ENCODE data around the gene PPM1M.

The PPM1M gene

DNA sequence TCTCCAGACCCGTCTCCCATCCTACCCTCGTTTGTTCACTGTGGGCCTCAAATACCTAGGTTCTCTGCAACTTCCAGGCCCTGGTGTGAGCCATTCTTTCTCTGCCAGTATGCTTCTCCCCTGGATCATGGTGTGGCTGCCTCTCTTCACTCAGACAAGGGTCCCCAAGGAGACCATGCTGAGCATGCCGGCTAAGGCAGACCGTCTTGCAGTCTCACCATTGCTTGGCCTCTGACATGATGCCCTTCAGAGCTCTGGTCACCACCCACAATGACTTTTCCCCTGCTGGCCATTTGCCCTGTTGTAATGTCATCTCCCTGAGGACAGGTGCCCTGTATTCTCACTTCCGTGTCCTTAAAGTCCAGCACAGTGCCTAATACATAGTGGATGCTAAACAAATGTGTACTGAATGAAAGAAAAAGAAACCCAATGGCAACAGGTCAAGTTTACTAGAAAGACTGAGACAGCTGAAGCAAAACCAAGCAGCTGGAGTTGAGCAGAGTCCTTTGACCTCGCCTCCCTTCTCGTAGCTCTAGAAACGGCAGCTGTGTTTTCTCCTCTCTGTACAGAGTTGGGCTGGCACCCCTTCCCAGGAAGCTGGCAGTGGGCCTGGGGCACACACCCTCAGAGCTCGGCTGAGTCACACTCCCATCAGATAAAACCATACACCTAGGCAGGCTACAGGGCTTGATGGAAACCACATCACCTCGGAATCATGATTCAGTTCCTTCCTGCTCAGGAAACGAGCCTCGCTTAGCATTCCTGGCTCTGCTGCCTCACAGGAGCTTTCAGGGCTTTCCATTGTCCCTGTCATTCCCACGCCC lies 28.8 kb upstream of the PPM1M start:
- no peak for DNase-seq

DNA sequence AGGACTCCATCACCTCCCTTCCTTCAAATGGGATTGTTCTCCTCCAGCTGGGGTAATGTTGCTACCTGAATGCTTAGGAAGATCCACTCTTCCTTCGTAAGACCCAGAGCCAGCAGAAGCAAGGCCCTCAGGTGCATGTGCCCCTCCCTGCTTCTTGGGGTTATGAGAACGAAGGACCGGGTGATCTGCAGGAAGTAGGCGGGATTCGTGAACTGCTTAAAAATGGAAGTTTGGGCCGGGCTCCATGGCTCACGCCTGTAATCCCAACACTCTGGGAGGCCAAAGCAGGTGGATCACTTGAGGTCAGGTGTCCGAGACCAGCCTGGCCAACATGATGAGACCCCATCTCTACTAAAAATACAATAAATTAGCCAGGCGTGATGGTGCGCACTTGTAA lies 28.2 kb upstream of the PPM1M start:
- no peak for DNase-seq

- DNase-seq, result no peak
Measured at GRCh38 chr3:52218026-52218425, 27.5 kb upstream of the PPM1M start.

DNA sequence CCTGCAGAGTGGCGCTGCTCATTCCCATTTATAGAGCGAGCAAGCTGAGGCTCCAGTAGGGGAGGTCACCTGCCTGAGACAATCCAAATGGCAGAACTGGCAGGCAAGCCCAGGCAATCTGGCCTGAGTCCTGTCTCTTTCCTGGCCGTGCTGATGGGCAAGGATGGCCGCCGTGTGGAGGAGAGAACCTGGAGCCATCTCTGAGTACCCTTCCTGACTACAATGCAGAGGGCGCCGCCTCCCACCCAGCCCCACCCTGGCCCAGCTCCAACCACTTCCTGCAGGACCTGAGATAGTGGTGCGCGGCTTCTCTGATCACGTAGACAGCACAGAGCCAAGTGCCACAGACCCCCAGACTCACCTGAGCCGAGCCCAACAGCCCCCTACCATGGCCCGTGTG lies 27.1 kb upstream of the PPM1M start:
- DNase-seq, result no peak

DNA sequence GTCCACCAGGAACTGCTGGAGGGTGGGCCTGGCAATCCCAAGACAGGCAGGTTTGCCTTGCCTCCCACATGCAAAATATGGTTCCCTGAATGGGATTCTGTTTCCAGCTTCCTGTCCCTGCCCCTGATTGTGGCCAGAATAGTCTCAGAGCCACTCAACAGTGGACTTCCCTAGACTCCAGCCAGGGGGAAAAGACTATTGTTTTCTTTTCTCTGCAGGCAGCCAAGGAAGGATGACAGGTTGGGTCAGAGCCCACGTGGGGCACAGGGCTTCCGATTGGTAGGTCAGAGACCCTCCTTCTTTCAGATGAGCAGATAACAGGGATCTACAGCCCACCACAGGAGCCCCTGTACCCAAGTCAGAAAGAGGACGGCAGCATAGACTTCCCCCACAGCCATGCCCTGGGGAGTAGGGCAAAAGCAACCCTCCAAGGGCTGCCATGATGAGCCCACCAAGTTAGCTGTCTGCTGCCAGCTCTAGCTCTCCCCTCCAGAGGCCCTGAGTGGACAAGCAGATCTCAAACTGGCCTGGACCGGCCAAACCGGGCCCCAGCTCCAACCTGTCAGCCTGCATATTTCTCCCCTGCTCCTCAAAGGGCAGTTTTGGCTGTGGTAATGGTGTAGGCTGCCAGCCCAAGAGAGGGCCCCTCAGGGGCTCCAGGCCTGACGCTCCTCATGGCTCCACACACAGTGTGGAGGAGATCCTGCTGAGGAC lies 26.5 kb upstream of the PPM1M start:
- no peak for DNase-seq

- peak; percentile 90 for DNase-seq
Measured at GRCh38 chr3:52220380-52221026, 25.1 kb upstream of the PPM1M start.

- DNase-seq, result no peak
Measured at GRCh38 chr3:52221141-52221562, 24.4 kb upstream of the PPM1M start.

GRCh38 chr3:52221563-52222318 lies 23.8 kb upstream of the PPM1M start:
- no peak for DNase-seq

DNA sequence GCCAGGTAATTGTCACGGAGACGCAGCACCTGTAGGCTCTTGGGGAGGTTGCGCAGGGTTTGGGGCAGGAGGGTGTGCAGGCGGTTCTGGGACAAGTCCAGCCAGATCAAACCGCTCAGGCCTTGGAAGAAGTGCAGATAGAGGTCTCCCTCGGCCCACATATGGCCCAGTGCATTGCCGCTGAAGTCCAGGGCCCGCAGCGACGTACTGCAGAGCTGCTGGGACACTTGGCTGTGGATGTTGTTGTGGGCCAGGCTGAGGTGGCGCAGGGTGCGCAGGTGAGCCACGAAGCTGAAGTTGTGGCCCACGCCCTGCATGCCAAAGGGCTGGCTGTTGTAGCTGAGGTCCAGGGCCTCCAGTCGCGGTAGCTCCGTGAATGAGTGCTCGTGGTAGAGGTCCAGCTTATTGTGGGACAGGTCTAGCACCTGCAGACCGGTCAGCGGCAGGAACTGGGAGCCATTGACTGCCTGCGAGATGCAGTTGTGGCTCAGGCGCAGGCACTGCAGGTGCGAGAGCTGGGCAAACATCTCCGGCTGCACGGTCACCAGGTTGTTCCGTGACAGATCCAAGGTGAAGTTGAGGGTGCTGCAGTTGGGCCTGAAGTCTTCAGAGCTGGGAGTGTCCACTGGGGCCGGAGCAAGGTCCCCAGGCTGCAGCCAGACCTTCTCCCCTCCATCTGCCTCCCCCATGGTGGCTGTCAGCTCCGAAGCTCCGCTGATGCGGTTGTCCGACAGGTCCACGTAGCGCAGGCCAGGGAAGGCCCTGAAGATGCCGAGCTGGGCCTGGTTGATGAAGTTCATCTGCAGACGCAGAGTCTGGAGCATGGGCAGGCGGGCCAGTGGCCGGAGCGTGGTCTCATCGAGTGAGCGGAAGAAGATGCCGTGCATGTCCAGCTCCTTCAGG lies 23.0 kb upstream of the PPM1M start:
- no peak for DNase-seq

DNA sequence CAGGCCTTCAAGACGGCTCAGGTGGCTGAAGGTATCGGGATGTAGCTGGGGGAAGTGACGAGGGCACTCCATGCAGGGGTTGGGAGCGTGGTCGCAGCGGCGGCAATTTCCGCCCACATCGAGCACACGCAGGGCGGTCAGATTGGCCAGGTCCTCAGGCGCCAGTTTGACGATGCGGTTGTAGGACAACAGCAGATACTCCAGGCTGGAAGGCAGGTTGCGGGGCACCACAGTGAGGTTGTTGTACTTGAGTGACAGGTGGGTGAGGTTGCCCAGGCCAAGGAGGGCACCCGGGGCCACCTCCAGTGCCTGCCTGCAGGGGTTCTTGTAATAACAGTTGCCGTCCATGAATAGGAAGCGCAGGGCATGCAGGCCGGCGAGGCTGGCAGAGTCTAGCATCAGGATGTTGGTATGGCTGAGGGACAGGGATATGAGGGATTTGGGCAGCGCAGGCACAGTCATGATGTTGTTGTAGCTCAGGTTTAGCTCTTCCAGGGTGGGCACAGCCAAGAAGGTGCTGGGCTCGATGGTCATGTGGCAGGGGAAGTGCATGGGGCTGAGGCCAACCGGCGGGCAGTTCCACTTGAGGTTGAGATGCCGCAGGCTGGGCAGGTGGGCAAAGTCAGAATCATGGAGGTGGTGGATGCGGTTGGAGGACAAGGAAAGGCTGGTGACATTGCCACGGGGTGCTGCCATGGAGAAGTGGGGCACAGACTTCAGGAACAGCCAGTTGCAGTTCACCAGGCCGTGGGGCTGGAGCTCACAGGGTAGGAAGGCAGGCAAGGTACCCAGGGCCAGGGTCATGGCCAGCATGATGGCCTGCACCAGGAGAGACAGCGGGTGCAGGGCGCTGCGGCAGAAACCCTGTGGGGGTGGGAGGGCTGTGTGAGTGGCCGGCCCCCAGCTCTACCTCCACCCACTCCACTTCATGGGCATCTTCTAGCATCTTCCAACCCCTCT lies 21.8 kb upstream of the PPM1M start:
- DNase-seq, result no peak

DNA sequence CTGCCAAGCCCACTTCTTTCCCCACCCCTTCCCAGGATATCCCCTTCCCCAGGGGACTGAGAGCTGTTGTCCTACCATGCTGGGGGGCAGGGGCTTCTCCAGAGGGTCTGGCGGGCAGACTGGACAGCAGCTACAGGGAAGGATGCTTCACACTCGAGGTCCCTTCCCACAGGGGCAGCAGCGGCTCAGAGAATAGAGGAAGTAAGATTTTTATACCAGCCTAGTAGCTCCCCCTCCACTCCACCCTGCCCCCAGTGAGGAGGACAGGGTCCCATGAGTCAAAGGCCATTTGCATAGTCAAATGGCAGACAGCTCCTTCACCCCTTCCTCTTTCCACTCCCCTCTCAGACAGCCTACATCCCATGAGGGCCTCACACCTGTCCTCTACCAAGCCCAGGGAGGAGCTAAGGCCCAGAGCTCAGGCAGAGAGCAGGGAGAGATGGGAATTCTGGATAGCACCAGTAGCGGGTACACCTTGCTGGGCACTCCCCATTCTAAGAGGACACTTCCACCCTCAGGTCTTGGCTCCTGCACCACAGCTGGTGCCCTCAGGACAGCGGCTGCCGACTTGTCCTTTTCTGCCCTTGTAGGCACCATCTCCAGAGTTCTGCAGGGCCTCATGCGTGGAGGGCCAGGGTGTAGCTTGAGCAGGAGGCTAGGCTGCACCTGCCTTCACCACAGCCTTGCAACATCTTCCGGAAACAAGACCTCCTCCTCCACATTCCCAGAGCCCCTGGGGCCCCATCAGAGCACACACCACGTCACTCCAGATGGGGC lies 19.9 kb upstream of the PPM1M start, which contains the start of gene TLR9:
Gene TLR9 (minus strand): TSS at position 194 of the 777 bp plus-strand sequence. CDS start 116 bp downstream, at position 78.
- DNase-seq, result peak; percentile 69

GRCh38 chr3:52226229-52226817 lies 19.2 kb upstream of the PPM1M start:
- DNase-seq, result no peak

DNA sequence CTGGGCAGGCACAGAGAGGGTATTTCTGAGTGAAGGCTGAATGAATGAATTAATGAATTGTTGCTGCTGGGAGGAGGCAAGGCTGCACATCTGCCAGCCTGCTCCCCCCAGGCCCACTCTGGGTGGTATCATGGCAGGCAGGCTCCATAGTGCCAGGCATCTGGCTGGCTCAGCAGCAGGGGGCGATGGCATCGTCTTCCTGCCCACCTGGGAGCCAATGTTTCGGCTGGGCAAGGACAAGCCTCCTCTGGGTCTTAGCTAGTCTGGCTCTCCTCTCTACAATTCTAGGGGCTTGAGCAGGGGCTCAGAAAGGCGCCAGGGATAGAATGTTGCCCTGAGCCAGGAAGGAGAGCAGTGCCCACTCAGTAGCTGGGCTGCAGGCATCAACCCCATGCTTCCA lies 18.4 kb upstream of the PPM1M start:
- DNase-seq, result no peak

DNA sequence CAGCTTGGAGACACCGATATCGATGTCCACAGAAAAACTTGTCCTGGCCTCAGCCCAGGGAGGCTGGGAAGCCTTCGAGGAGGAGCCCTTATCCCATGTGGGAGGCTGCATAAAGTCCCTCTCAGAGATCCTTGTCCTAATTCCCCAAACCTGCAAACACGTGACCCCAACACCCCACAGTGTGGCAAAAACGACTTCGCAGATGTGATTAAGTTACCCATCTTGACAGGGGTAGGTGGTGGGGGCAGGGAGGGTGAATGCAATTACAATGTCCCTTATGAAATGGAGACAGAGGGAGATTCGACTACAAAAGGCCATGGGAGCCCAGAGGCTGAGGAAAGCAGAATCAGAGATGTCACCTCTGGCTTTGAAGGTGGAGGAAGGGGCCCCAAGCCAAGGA lies 17.8 kb upstream of the PPM1M start:
- DNase-seq, result no peak

GRCh38 chr3:52228266-52228665 lies 17.3 kb upstream of the PPM1M start:
- DNase-seq, result no peak

DNA sequence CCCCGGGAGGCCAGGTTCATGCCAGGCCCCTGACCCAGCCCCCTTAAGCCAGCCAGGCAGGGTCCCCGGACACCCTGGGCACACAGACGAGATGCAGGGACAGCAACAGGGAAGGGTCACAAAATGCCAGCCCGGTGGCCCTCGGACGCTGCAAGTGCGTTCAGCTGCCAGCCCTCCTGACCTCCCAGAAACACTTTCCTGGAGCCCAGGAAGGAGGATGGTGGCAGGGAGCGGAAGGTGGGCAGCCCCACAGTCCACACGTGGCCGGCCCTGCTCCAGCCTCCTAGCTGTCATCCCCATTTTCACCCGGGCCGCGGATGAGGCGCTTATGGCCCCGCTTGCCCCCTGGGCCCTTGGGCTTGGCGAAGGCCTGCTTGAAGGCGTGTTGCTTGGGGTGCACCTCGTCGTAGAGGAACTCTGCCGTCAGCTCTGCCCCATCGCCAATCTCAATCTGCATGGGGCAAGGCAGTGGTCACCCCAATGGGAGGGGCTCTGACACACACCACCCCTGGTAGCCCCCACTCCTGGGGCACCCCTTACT lies 16.7 kb upstream of the PPM1M start:
- no peak for DNase-seq

GRCh38 chr3:52229656-52230055 lies 15.9 kb upstream of the PPM1M start:
- no peak for DNase-seq

DNA sequence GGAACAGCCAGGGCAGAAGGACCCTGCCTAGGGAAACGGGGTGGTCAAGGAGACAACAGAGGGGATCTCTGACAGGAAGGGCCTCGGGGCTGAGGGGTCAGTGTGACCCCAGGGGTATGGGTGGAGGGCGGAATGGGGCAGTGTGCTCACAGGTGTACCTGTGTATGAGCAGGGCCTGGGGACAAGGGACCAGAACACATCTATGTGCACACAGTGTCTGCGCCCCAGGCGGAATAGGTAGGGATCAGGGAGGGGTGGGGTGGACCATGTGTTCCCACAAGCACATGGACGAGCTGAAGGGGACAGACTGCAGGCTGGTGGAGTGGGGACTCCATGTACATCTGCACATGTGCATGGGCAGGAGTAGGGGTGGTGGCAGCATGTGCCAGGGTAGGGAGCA lies 15.1 kb upstream of the PPM1M start:
- no peak for DNase-seq

GRCh38 chr3:52230889-52231499 lies 14.6 kb upstream of the PPM1M start:
- DNase-seq, result no peak
